Gastroesophageal sphincter (tissue), 3 donors: ENCODE data around the gene SMIM38.

Experiments used
- EP300 ChIP-seq: sonication (generic); formaldehyde crosslinking; IDR thresholded peaks from one replicate; pipeline ENCODE4 v1.6.1; 2017; ENCODE audit warnings: antibody characterized with exemption, mild to moderate bottlenecking
- TF ChIP-seq, protein P1 (sequence below), 4 experiments: fragments of 200-600 bp in 2 of 4; fragments of 450-650 bp in 2 of 4; sonication (generic) in 1 of 4; IDR thresholded peaks; one replicate each; pipeline ENCODE4 v1.5.1; 2017 to 2019; ENCODE audit warnings: antibody characterized with exemption in 4 of 4, mild to moderate bottlenecking in 2 of 4, moderate library complexity in 2 of 4

DNA sequence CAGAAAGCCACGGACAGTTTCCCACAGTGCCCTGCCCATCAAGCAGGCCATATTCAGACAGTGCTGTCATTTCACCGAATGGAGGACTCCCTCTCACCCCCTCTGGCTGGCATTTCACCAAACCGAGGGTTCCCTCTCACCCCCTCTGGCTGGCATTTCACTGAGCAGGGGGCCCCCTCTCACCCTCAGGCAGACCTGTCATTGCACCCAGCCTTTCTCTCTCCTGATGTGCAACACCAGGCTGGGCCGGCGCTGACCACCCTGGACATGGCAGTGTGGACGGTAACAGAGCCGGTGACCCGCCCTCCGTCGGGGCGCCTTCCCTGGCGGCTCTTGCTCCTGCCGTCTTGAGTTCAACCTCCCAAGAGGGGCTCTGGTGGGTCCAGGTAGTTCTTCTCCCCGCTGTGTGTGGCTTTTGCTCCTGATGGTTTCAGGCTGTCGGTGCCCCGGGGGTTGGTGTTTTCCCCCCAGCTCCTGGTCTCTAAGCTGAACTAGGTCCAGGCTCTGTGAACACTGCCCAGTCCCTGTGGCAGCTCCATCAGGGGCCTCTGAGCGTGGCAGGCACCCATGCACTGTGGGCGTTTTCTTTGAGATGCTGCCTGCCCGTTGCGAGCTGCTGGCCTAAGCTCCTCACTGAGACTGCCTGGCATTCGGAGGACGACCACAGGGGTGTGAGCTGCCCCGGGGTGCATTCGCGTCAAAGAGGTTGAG lies 46.9 kb downstream of the SMIM38 start:
- TF ChIP-seq, protein P1, sequence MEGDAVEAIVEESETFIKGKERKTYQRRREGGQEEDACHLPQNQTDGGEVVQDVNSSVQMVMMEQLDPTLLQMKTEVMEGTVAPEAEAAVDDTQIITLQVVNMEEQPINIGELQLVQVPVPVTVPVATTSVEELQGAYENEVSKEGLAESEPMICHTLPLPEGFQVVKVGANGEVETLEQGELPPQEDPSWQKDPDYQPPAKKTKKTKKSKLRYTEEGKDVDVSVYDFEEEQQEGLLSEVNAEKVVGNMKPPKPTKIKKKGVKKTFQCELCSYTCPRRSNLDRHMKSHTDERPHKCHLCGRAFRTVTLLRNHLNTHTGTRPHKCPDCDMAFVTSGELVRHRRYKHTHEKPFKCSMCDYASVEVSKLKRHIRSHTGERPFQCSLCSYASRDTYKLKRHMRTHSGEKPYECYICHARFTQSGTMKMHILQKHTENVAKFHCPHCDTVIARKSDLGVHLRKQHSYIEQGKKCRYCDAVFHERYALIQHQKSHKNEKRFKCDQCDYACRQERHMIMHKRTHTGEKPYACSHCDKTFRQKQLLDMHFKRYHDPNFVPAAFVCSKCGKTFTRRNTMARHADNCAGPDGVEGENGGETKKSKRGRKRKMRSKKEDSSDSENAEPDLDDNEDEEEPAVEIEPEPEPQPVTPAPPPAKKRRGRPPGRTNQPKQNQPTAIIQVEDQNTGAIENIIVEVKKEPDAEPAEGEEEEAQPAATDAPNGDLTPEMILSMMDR (IDR thresholded peaks at IDR 0.05), result no peak
- TF ChIP-seq EP300, result no peak
